Brain microvascular endothelial cell (primary cell): ENCODE data around the gene GCH1.

Source experiments
- DNase-seq: peaks from one replicate; pipeline ENCODE4 v3.0.0-alpha.2; 2020
- H3K27ac ChIP-seq: fragments of 250-450 bp; sonication (Bioruptor Pico); 2 replicates; pipeline ENCODE4 v1.5.1; 2020; ENCODE audit warnings: mild to moderate bottlenecking, moderate library complexity
- H3K27me3 ChIP-seq: fragments of 250-450 bp; sonication (Bioruptor Pico); replicated peaks from 2 replicates; pipeline ENCODE4 v1.5.1; 2020; ENCODE audit warnings: mild to moderate bottlenecking
- H3K36me3 ChIP-seq: fragments of 250-450 bp; sonication (Bioruptor Pico); replicated peaks from 2 replicates; pipeline ENCODE4 v1.5.1; 2020; ENCODE audit warnings: mild to moderate bottlenecking
- H3K4me3 ChIP-seq: 2 replicates; pipeline ENCODE4 v1.5.1; 2011; ENCODE audit warnings: low read depth, mild to moderate bottlenecking, control low read depth, low read length, moderate library complexity
- CTCF ChIP-seq: IDR thresholded peaks from 2 replicates; pipeline ENCODE4 v1.5.1; 2011; ENCODE audit warnings: low read depth, mild to moderate bottlenecking, moderate library complexity, low read length, control low read depth, inconsistent platforms; ENCODE audit errors: missing control alignments
- in situ Hi-C: cut with HindIII; loops from 2 replicates; pipeline ENCODE4 v1.10.0; 2017; ENCODE audit warnings: low sequenced_read_pairs, low pct_ligation_motif_present

GCH1 gene

GRCh38 chr14:54834081-54834480, 68.5 kb downstream of the GCH1 start:
- TF ChIP-seq CTCF, result no peak
- Histone ChIP-seq H3K36me3 (no peaks in the 10 kb centered on the region), H3K4me3 (no peak overlapping the region), H3K27ac (no peak overlapping the region), H3K27me3 (no peaks in the 10 kb centered on the region)
- DNase-seq, result no peak
- in situ Hi-C loops, result no loop called here

DNA sequence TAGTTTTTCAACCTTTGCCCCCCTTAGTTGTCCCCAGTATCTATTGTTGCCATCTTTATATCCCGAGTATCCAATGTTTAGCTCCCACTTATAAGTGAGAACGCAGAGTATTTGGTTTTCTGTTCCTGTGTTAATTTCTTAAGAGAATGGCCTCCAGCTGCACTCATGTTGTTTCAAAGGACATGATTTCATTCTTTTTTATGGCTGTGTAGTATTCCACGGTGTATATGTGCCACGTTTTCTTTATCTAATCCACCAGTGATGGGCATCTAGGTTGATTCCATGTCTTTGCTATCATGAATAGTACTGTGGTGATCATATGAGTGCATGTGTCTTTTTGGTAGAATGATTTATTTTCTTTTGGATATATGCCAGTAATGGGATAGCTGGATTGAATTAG, 72.0 kb downstream of the GCH1 start:
- Histone ChIP-seq H3K27ac (no peak overlapping the region), H3K36me3 (no peaks in the 10 kb centered on the region), H3K4me3 (no peak overlapping the region), H3K27me3 (no peaks in the 10 kb centered on the region)
- no peak for TF ChIP-seq CTCF
- no peak for DNase-seq
- in situ Hi-C loops, result no loop called here

DNA sequence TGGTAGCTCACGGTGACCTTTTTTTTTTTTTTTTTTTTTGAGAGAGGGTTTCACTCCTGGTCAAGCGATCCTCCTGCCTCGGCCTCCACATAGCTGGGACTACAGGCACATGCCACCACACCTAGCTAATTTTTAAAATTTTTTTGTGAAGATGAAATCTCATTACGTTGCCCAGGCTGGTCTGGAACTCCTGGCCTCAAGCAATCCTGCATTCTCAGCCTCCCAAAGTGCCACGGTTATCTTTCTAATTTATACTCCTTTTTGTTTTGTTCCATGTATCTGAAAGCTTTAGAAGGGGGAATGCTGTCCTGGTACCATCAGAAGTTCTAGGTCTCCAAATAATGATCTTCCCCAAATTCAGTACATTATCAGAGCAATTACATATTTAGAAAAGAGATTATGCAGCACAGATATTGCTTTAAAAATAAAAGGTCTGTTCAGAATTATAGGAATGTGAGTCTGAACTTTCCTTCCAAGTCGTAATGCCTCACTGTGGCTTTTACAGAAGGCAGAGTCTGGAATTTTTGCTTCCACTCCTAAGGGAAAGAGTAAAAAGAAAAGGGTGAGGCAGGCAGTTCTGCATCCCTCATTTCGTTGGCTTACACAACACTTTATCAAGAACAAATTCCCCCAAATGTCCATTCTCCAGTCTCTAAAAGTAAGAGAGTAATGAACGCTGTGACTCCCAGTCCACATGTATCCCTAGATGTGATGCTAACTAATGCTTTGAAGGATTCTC, 73.0 kb downstream of the GCH1 start:
- H3K27me3 ChIP-seq, result no peaks in the 10 kb centered on the region
- H3K4me3 ChIP-seq, result no peak overlapping the region
- no peak overlapping the region for H3K27ac ChIP-seq
- H3K36me3 ChIP-seq, result no peaks in the 10 kb centered on the region
- TF ChIP-seq CTCF, result no peak
- DNase-seq, result no peak
- in situ Hi-C loops, result no loop called here

DNA sequence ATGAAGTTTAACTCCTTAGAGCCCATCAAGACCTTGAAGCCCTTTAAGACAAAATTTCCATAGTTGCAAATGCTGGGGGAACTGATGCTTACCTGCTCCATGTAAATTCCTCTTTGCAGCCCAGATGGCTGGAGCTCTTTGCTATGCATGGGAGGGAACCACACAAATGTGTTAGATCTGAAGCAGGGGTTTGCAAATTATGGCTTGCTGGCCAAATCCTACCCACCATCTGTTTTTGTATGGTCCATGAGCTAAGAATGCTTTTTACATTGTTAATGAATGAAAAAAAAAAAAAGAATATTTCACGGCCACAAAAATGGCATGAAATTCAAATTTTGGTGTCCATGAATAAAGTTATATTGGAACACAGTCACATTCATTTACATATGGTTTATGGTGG, 74.6 kb downstream of the GCH1 start:
- H3K27ac ChIP-seq, result no peak overlapping the region
- no peak for DNase-seq
- TF ChIP-seq CTCF, result no peak
- in situ Hi-C loops, result no loop called here
- H3K27me3 ChIP-seq, result no peaks in the 10 kb centered on the region
- no peak overlapping the region for H3K4me3 ChIP-seq
- no peaks in the 10 kb centered on the region for H3K36me3 ChIP-seq

GRCh38 chr14:54823757-54824549, 78.7 kb downstream of the GCH1 start:
- Histone ChIP-seq H3K27me3 (no peaks in the 10 kb centered on the region), H3K4me3 (no peak overlapping the region), H3K27ac (no peak overlapping the region), H3K36me3 (no peaks in the 10 kb centered on the region)
- no peak for DNase-seq
- TF ChIP-seq CTCF, result no peak
- in situ Hi-C loops, result no loop called here
